ENCODE data around the gene GLOD4.

DNA sequence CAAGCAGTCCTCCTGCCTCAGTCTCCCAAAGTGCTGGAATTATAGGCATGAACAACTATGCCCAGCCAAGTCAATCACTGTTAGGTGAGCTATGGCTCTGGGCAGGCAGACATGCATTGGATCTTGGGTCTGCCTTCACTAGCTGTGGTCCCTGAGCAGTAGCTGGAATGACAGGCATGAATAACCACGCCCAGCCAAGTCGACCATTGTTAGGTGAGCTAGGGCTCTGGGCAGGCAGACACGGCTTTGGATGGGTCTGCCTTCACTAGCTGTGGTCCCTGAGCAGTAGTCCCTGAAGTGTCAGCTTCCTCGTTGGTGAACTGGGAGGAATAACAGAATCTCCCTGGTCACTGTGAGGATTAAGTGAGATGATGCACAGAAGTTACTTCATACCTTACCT, 6.5 kb upstream of the GLOD4 start:
- no peak for TF ChIP-seq CTCF (conservative IDR thresholded peaks at IDR 0.05; ENCODE audit: low read length)
- no peak for TF ChIP-seq EZH2phosphoT487 (IDR thresholded peaks at IDR 0.05; ENCODE audit: borderline replicate concordance, low read depth, low read length)
